NT2/D1 (cell line): ENCODE results near the gene CATSPERZ.

Source experiments
- YY1 ChIP-seq: IDR thresholded peaks from 2 replicates; pipeline ENCODE4 v1.6.1; 2011; ENCODE audit not compliant: insufficient read length, insufficient read depth
- ZNF274 ChIP-seq: IDR thresholded peaks from 2 replicates; pipeline ENCODE4 v1.6.1; 2011; ENCODE audit warnings: mild to moderate bottlenecking, low read depth, low read length

GRCh38 chr11:64349025-64349387, 48.8 kb downstream of the CATSPERZ start:
- no peak for TF ChIP-seq YY1
- no peak for TF ChIP-seq ZNF274
